H1 (cell line): ENCODE measurements around the gene MAN2A1. TPM values are rescaled to one million over a fixed set of nuclear protein-coding genes. Genes with fewer than 3 reads are reported as not detected.

ENCODE experiments used
- CTCF ChIA-PET: fragments of 300-600 bp; sonication (Branson Sonifier 250); formaldehyde crosslinking; loops from one replicate; lab custom pipeline; 2021; ENCODE audit not compliant: partially characterized antibody; lab: Charles Lee
- POLR2A ChIA-PET: fragments of 300-600 bp; sonication (Branson Sonifier 250); formaldehyde crosslinking; loops from one replicate; lab custom pipeline; 2021; ENCODE audit warnings: inconsistent platforms; ENCODE audit not compliant: partially characterized antibody; lab: Charles Lee
- DNase-seq, 2 experiments: peaks; one replicate each; pipeline versions ENCODE4 v3.0.0 to v3.0.0-alpha.2; 2010 to 2022; ENCODE audit warnings: low spot score in 2 of 2, low read depth in 1 of 2, mixed read lengths in 1 of 2
- FAIRE-seq: peaks from 2 replicates; lab custom pipeline; 2011; peaks lifted over from hg19 to GRCh38; lab: Jason Lieb, UNC
- H2AFZ ChIP-seq: 2 replicates; pipeline ENCODE4 v1.8.1; 2012; ENCODE audit warnings: low read length, inconsistent platforms
- H2AK5ac ChIP-seq: 2 replicates; pipeline ENCODE4 v1.6.1; 2013; ENCODE audit warnings: low read depth, low read length
- H2BK120ac ChIP-seq: replicated peaks from 2 replicates; pipeline ENCODE3; 2013; ENCODE audit warnings: low read depth, low read length, inconsistent platforms
- H2BK12ac ChIP-seq: 2 replicates; pipeline ENCODE4 v1.6.1; 2013; ENCODE audit warnings: low read depth, low read length
- H2BK15ac ChIP-seq: 2 replicates; pipeline ENCODE4 v1.6.1; 2013; ENCODE audit warnings: low read length
- H2BK20ac ChIP-seq: 2 replicates; pipeline ENCODE4 v1.6.1; 2013; ENCODE audit warnings: low read length
- H2BK5ac ChIP-seq: 2 replicates; pipeline ENCODE4 v1.6.1; 2013; ENCODE audit warnings: low read depth, low read length
- H3K14ac ChIP-seq: 2 replicates; pipeline ENCODE4 v1.6.1; 2013; ENCODE audit warnings: inconsistent platforms; ENCODE audit not compliant: insufficient read length
- H3K18ac ChIP-seq: 2 replicates; pipeline ENCODE4 v1.6.1; 2013; ENCODE audit warnings: low read length; ENCODE audit errors: extremely low read depth
- H3K23ac ChIP-seq: 2 replicates; pipeline ENCODE4 v1.6.1; 2013; ENCODE audit warnings: inconsistent platforms; ENCODE audit not compliant: insufficient read length
- H3K23me2 ChIP-seq: 2 replicates; pipeline ENCODE4 v1.6.1; 2013; ENCODE audit warnings: low read depth, low read length
- H3K27ac ChIP-seq: 2 replicates; pipeline ENCODE4 v1.6.1; 2011; ENCODE audit warnings: low read depth, low read length, inconsistent platforms
- H3K27me3 ChIP-seq, 4 experiments: replicated peaks in 1 of 4; 1 replicate in 1 of 4; 2 replicates in 3 of 4; pipeline versions ENCODE4 v1.6.1 to v1.8.1; 2011 to 2013; ENCODE audit warnings: low read length in 3 of 4, mild to moderate bottlenecking in 3 of 4, inconsistent platforms in 2 of 4, mixed read lengths in 2 of 4, moderate library complexity in 1 of 4; ENCODE audit not compliant: control insufficient read depth in 3 of 4, insufficient read depth in 3 of 4; ENCODE audit errors: extremely low read depth in 1 of 4
- H3K36me3 ChIP-seq, 4 experiments: 2 replicates each; pipeline versions ENCODE4 v1.6.1 to v1.8.1; 2011 to 2013; ENCODE audit warnings: mild to moderate bottlenecking in 4 of 4, low read length in 3 of 4, moderate library complexity in 2 of 4, control low read depth in 1 of 4, inconsistent platforms in 1 of 4; ENCODE audit not compliant: insufficient read depth in 4 of 4, control insufficient read depth in 2 of 4
- H3K4ac ChIP-seq: replicated peaks from 2 replicates; pipeline ENCODE3; 2013; ENCODE audit warnings: low read length, low read depth, mixed read lengths, inconsistent platforms; ENCODE audit not compliant: insufficient read length
- H3K4me1 ChIP-seq, 4 experiments: replicated peaks in 1 of 4; 1 replicate in 1 of 4; 2 replicates in 3 of 4; pipeline versions ENCODE4 v1.6.1 to v1.8.1; 2011 to 2013; ENCODE audit warnings: low read length in 3 of 4, inconsistent platforms in 2 of 4, mixed read lengths in 1 of 4; ENCODE audit not compliant: insufficient read depth in 4 of 4, control insufficient read depth in 3 of 4
- H3K4me2 ChIP-seq, 2 experiments: 2 replicates each; pipeline versions ENCODE4 v1.6.1 to v1.8.1; 2011 to 2013; ENCODE audit warnings: low read depth in 2 of 2, low read length in 2 of 2, control low read depth in 1 of 2, inconsistent platforms in 1 of 2, mild to moderate bottlenecking in 1 of 2; ENCODE audit not compliant: insufficient read depth in 1 of 2
- H3K4me3 ChIP-seq, 4 experiments: fragments of 200-600, 300-600 bp in 1 of 4; sonication (generic), shearing (Covaris generic), sonication (Bioruptor Twin) in 1 of 4; 2 replicates each; pipeline versions ENCODE4 v1.5.1 to v1.8.1; 2011 to 2016; ENCODE audit warnings: low read length in 4 of 4, low read depth in 3 of 4, control low read depth in 2 of 4, inconsistent platforms in 2 of 4, mild to moderate bottlenecking in 2 of 4, mixed read lengths in 1 of 4, moderate library complexity in 1 of 4; ENCODE audit not compliant: insufficient read depth in 2 of 4; ENCODE audit errors: extremely low read depth in 1 of 4
- H3K56ac ChIP-seq: replicated peaks from 2 replicates; pipeline ENCODE3; 2013; ENCODE audit warnings: low read depth, mild to moderate bottlenecking, mixed read lengths, low read length, inconsistent platforms; ENCODE audit not compliant: insufficient read length
- H3K79me1 ChIP-seq: 2 replicates; pipeline ENCODE4 v1.6.1; 2013; ENCODE audit warnings: low read depth, low read length, control low read depth
- H3K79me2 ChIP-seq, 2 experiments: 2 replicates each; pipeline versions ENCODE4 v1.6.1 to v1.8.1; 2012 to 2013; ENCODE audit warnings: low read length in 2 of 2, mild to moderate bottlenecking in 2 of 2, inconsistent platforms in 1 of 2; ENCODE audit not compliant: insufficient read depth in 2 of 2, control insufficient read depth in 1 of 2
- H3K9ac ChIP-seq, 4 experiments: replicated peaks in 1 of 4; 1 replicate in 1 of 4; 2 replicates in 3 of 4; pipeline versions ENCODE4 v1.6.1 to v1.8.1; 2011 to 2013; ENCODE audit warnings: low read depth in 3 of 4, low read length in 3 of 4, control low read depth in 2 of 4, mild to moderate bottlenecking in 2 of 4, moderate library complexity in 2 of 4, inconsistent platforms in 1 of 4; ENCODE audit errors: extremely low read depth in 1 of 4
- H3K9me3 ChIP-seq, 2 experiments: 2 replicates each; pipeline versions ENCODE4 v1.6.1 to v1.8.1; 2012 to 2013; ENCODE audit warnings: mild to moderate bottlenecking in 2 of 2, moderate library complexity in 2 of 2, control low read depth in 1 of 2, inconsistent platforms in 1 of 2, low read depth in 1 of 2, low read length in 1 of 2, mixed read lengths in 1 of 2; ENCODE audit not compliant: insufficient read depth in 2 of 2
- H4K20me1 ChIP-seq, 2 experiments: replicated peaks in 1 of 2; 2 replicates each; pipeline versions ENCODE3 to v1.8.1; 2011 to 2013; ENCODE audit warnings: inconsistent platforms in 2 of 2, low read length in 2 of 2, mild to moderate bottlenecking in 1 of 2; ENCODE audit not compliant: insufficient read depth in 2 of 2, control insufficient read depth in 1 of 2
- H4K5ac ChIP-seq: 2 replicates; pipeline ENCODE4 v1.6.1; 2013; ENCODE audit warnings: low read length, low read depth, mixed read lengths, inconsistent platforms; ENCODE audit not compliant: insufficient read length
- H4K8ac ChIP-seq: 2 replicates; pipeline ENCODE4 v1.8.0; 2013; ENCODE audit warnings: mild to moderate bottlenecking, moderate library complexity, low read length, inconsistent platforms; ENCODE audit not compliant: insufficient read depth; ENCODE audit errors: extremely low read depth
- H4K91ac ChIP-seq: replicated peaks from 2 replicates; pipeline ENCODE3; 2013; ENCODE audit warnings: low read length, mixed read lengths, inconsistent platforms; ENCODE audit not compliant: insufficient read length
- CBX5 ChIP-seq: fragments of 300-800, 300-1000 bp; sonication (generic); IDR thresholded peaks from 2 replicates; pipeline ENCODE4 v1.7.1; 2016; ENCODE audit warnings: antibody characterized with exemption, low read length, low read depth
- EGR1 ChIP-seq: IDR thresholded peaks from 2 replicates; pipeline ENCODE4 v1.6.1; 2011; ENCODE audit warnings: low read depth, low read length, borderline replicate concordance
- GABPA ChIP-seq: IDR thresholded peaks from 2 replicates; pipeline ENCODE4 v1.6.1; 2011; ENCODE audit warnings: mild to moderate bottlenecking, low read length, moderate library complexity, borderline replicate concordance; ENCODE audit not compliant: insufficient read depth
- NANOG ChIP-seq: IDR thresholded peaks from 2 replicates; pipeline ENCODE4 v1.6.1; 2011; ENCODE audit warnings: low read length, low read depth, mild to moderate bottlenecking, inconsistent platforms; ENCODE audit not compliant: insufficient read depth, poor library complexity, severe bottlenecking
- RXRA ChIP-seq: IDR thresholded peaks from 2 replicates; pipeline ENCODE4 v1.6.1; 2011; ENCODE audit warnings: low read depth, mild to moderate bottlenecking, low read length, moderate library complexity; ENCODE audit not compliant: insufficient read depth
- SIRT6 ChIP-seq: IDR thresholded peaks from one replicate; pipeline ENCODE4 v1.7.1; 2012; ENCODE audit warnings: low read length, inconsistent platforms
- TEAD4 ChIP-seq: IDR thresholded peaks from 2 replicates; pipeline ENCODE4 v1.6.1; 2012; ENCODE audit warnings: low read depth, low read length, inconsistent platforms, mixed read lengths
- ZNF274 ChIP-seq: IDR thresholded peaks from 2 replicates; pipeline ENCODE4 v1.7.0; 2012; ENCODE audit warnings: low read length, borderline replicate concordance; ENCODE audit errors: extremely low read depth
- WGBS, 2 experiments: shearing (Covaris generic) in 1 of 2; methylation state at CpG; one replicate each; pipeline versions ENCODE4 v1.1.6 to v1.1.7; 2013 to 2015; ENCODE audit warnings: low lambda C conversion rate in 2 of 2, mixed read lengths in 2 of 2, inconsistent platforms in 1 of 2, low coverage in 1 of 2, missing lambda C conversion rate in 1 of 2; ENCODE audit not compliant: insufficient replicate concordance in 2 of 2, insufficient coverage in 1 of 2, insufficient read length in 1 of 2; ENCODE audit errors: extremely low coverage in 1 of 2, missing lambda C conversion rate in 1 of 2; 5-methylcytosine and 5-hydroxymethylcytosine counted together
- polyA plus RNA-seq, 7 experiments: library from polyadenylated mRNA; depleted of rRNA in 3 of 7; stranded (reverse) in 5 of 7; unstranded in 2 of 7; fragments of >200 nt in 5 of 7; fragments of 200-250 nt in 2 of 7; gene quantifications; 1 replicate in 5 of 7; 2 replicates in 1 of 7; 4 replicates in 1 of 7; pipeline versions ENCODE4 v1.2.1 to v1.2.3, GENCODE V29; 2011 to 2013; ENCODE audit warnings: missing spikeins in 2 of 7, mixed read lengths in 2 of 7
- total RNA-seq: library from RNA; stranded (reverse); fragmentation: NEBNext Ultra II Directional; extraction: Animal tissue kit (Norgen Biotek cat#: 25700); gene quantifications from 2 replicates; pipeline ENCODE4 v1.2.1, GENCODE V29; 2021

MAN2A1 gene
- total and polyA plus RNA-seq, 2 of the 8 experiments (the other 6 are each of a cell fraction or from before 2014, with no cell fraction given): 29.1 to 102 TPM

GRCh38 chr5:109779036-109779735, 89.5 kb downstream of the MAN2A1 start:
- Histone ChIP-seq H3K27ac (no peak overlapping the region), H2AFZ (no peak overlapping the region), H3K4me1 (no peaks in the 10 kb centered on the region), H3K23me2 (no peaks in the 10 kb centered on the region), H2BK120ac (no peak overlapping the region), H3K4me2 (no peak overlapping the region), H2BK5ac (no peak overlapping the region), H3K23ac (no peak overlapping the region), H3K18ac (no peak overlapping the region), H3K9me3 (no peaks in the 10 kb centered on the region), H3K14ac (no peak overlapping the region), H4K5ac (no peak overlapping the region), H4K8ac (no peak overlapping the region), H3K56ac (no peak overlapping the region), H2BK15ac (no peak overlapping the region), H2AK5ac (no peak overlapping the region), H3K27me3 (no peaks in the 10 kb centered on the region), H2BK12ac (no peak overlapping the region), H3K36me3 (peaks cover 0 to 36% (median 6%) of the 10 kb centered on the region in 4 experiments; a peak in 4 of 8 replicates), H2BK20ac (no peak overlapping the region), H3K79me2 (peaks cover 0 to 15% of the 10 kb centered on the region in 2 experiments; a peak in 2 of 4 replicates), H3K9ac (no peak overlapping the region), H4K20me1 (no peaks in the 10 kb centered on the region), H3K79me1 (no peaks in the 10 kb centered on the region), H4K91ac (no peak overlapping the region), H3K4ac (no peak overlapping the region), H3K4me3 (no peak overlapping the region)
- WGBS, 2 experiments: 97% methylated on average over 5 of the region's 5 CpGs; no CpG with 5 or more reads in 1 of the 2 experiments
- no peak for TF ChIP-seq NANOG
- TF ChIP-seq RXRA: no peak
- TF ChIP-seq ZNF274: no peak
- no peak for TF ChIP-seq SIRT6
- TF ChIP-seq CBX5: no peak
- no peak for TF ChIP-seq GABPA
- no peak for TF ChIP-seq TEAD4
- TF ChIP-seq EGR1: no peak
- ChIA-PET POLR2A (no interaction called here), CTCF (interaction anchor here (0.6 to 1.0 kb wide), 2 partner anchors 34 to 555 kb away, joined by 3 read pairs; no protein-coding TSS in a partner anchor)
- DNase-seq: no peak
- no peak for FAIRE-seq
